ENCODE results near the gene FAM20C.
"Not testable (repeated sequence)": the region's sequence is repeated elsewhere in the genome, so short reads cannot be mapped to it uniquely, and the experiment has no call there.

FAM20C gene

GRCh38 chr7:233249-234035 lies 41.1 kb downstream of the FAM20C start:
- in situ Hi-C loops (cut with MboI; ENCODE audit: low pct_unique_long_range_greater_than_20kb, low sequenced_read_pairs) = no loop called here

GRCh38 chr7:234051-234707 lies 41.8 kb downstream of the FAM20C start:
- DNase-seq = no peak
- in situ Hi-C loops (cut with MboI; ENCODE audit: low pct_unique_long_range_greater_than_20kb, low sequenced_read_pairs) = no loop called here

More at GRCh38 chr7:233249-234035, 41.1 kb downstream of the FAM20C start:
- no peak for DNase-seq

- in situ Hi-C loops (cut with MboI; ENCODE audit: low pct_unique_long_range_greater_than_20kb, low sequenced_read_pairs) = no loop called here
- DNase-seq = no peak
Observed at GRCh38 chr7:234708-235553, 42.6 kb downstream of the FAM20C start.

- no peak for DNase-seq
- in situ Hi-C loops (cut with MboI; ENCODE audit: low pct_unique_long_range_greater_than_20kb, low sequenced_read_pairs) = no loop called here
Observed at GRCh38 chr7:235576-236395, 43.4 kb downstream of the FAM20C start.

GRCh38 chr7:236967-237366 lies 44.6 kb downstream of the FAM20C start:
- DNase-seq = no peak
- in situ Hi-C loops (cut with MboI; ENCODE audit: low pct_unique_long_range_greater_than_20kb, low sequenced_read_pairs) = no loop called here

- in situ Hi-C loops (cut with MboI; ENCODE audit: low pct_unique_long_range_greater_than_20kb, low sequenced_read_pairs) = no loop called here
- no peak for DNase-seq
Observed at GRCh38 chr7:237385-237784, 45.0 kb downstream of the FAM20C start.

- DNase-seq = no peak
- in situ Hi-C loops (cut with MboI; ENCODE audit: low pct_unique_long_range_greater_than_20kb, low sequenced_read_pairs) = no loop called here
Observed at GRCh38 chr7:240146-240676, 47.8 kb downstream of the FAM20C start.

- no peak for DNase-seq
- in situ Hi-C loops (cut with MboI; ENCODE audit: low pct_unique_long_range_greater_than_20kb, low sequenced_read_pairs) = no loop called here
Observed at GRCh38 chr7:240887-241421, 48.6 kb downstream of the FAM20C start.

GRCh38 chr7:241513-241912 lies 49.1 kb downstream of the FAM20C start:
- DNase-seq = no peak
- in situ Hi-C loops (cut with MboI; ENCODE audit: low pct_unique_long_range_greater_than_20kb, low sequenced_read_pairs) = no loop called here

- in situ Hi-C loops (cut with MboI; ENCODE audit: low pct_unique_long_range_greater_than_20kb, low sequenced_read_pairs); DNase-seq: not testable (repeated sequence)
Observed at GRCh38 chr7:242826-243579, 50.6 kb downstream of the FAM20C start.

GRCh38 chr7:243580-243978 lies 51.2 kb downstream of the FAM20C start:
- in situ Hi-C loops (cut with MboI; ENCODE audit: low pct_unique_long_range_greater_than_20kb, low sequenced_read_pairs); DNase-seq: not testable (repeated sequence)

- no peak for DNase-seq
- in situ Hi-C loops (cut with MboI; ENCODE audit: low pct_unique_long_range_greater_than_20kb, low sequenced_read_pairs) = no loop called here
Observed at GRCh38 chr7:244974-245373, 52.6 kb downstream of the FAM20C start.

- in situ Hi-C loops (cut with MboI; ENCODE audit: low pct_unique_long_range_greater_than_20kb, low sequenced_read_pairs) = no loop called here
- DNase-seq = no peak
Observed at GRCh38 chr7:245574-246295, 53.4 kb downstream of the FAM20C start.

- in situ Hi-C loops (cut with MboI; ENCODE audit: low pct_unique_long_range_greater_than_20kb, low sequenced_read_pairs) = no loop called here
- no peak for DNase-seq
Observed at GRCh38 chr7:246451-246850, 54.1 kb downstream of the FAM20C start.

- in situ Hi-C loops (cut with MboI; ENCODE audit: low pct_unique_long_range_greater_than_20kb, low sequenced_read_pairs) = no loop called here
- no peak for DNase-seq
Observed at GRCh38 chr7:247181-247580, 54.8 kb downstream of the FAM20C start.

GRCh38 chr7:247636-248035 lies 55.3 kb downstream of the FAM20C start:
- in situ Hi-C loops (cut with MboI; ENCODE audit: low pct_unique_long_range_greater_than_20kb, low sequenced_read_pairs) = no loop called here
- no peak for DNase-seq

- no peak for DNase-seq
- in situ Hi-C loops (cut with MboI; ENCODE audit: low pct_unique_long_range_greater_than_20kb, low sequenced_read_pairs) = no loop called here
Observed at GRCh38 chr7:248732-249435, 56.5 kb downstream of the FAM20C start.
